VCaP (cell line): ENCODE results near the gene CCT7.
"Not testable (repeated sequence)": the region's sequence is repeated elsewhere in the genome, so short reads cannot be mapped to it uniquely, and the experiment has no call there.

Experiments
- H3K27ac ChIP-seq: fragments of 450-650 bp; 2 replicates; pipeline ENCODE4 v1.5.1; 2017
- CTCF ChIP-seq: fragments of 450-650 bp; conservative IDR thresholded peaks from 2 replicates; pipeline ENCODE4 v1.5.1; 2017; ENCODE audit warnings: mild to moderate bottlenecking, moderate library complexity

Gene CCT7

DNA sequence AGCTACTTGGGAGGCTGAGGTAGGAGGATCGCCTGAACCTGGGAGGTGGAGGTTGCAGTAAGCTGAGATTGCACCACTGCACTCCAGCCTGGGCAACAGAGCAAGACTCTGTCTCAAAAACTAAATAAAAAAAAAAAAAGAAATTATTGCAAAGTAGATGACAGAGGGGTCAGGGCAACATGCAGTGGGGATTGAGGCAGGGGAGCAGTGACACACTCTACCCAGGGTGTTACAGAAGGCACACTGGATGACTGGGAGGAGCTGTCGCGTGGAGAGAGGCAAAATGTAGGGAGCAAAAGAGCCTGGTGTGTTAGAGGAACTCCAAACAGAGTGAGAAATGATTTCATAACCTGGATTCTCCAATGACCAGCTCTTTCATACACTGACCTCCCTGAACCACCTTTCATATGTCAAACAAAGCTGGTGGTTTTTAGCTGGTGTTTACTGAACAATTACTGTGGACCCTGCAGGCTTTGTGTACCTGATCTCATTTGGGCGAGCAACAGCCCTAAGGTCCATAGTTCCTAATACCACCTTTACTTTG lies 28.1 kb downstream of the CCT7 start:
- no peak for TF ChIP-seq CTCF
- no peak overlapping the region for H3K27ac ChIP-seq

GRCh38 chr2:73262691-73263429 lies 28.8 kb downstream of the CCT7 start:
- not testable (repeated sequence) for H3K27ac ChIP-seq

- no peak for TF ChIP-seq CTCF
- no peak overlapping the region for H3K27ac ChIP-seq
These were observed 29.6 kb downstream of the CCT7 start for GRCh38 chr2:73263540-73264331.

DNA sequence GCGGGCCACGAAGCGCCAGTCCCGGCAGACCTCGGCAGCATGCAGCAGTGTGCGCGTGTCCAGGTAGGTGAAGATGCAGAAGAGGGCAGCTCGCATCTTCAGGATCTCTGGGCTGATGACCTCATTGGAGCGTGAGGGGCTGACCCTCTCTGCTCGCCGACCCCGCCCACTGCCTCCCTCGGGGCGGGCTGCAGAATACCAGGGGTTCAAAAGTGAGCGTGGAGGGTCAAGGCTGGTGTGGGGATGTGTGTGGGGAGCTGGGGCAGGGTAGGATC lies 30.2 kb downstream of the CCT7 start:
- no peak overlapping the region for H3K27ac ChIP-seq
- TF ChIP-seq CTCF: no peak

GRCh38 chr2:73264783-73265182 lies 30.7 kb downstream of the CCT7 start:
- H3K27ac ChIP-seq: no peak overlapping the region
- TF ChIP-seq CTCF: no peak

GRCh38 chr2:73265298-73266060 lies 31.4 kb downstream of the CCT7 start:
- no peak overlapping the region; the same call in 1 of the 2 replicates for H3K27ac ChIP-seq
- no peak for TF ChIP-seq CTCF

GRCh38 chr2:73266061-73266901 lies 32.2 kb downstream of the CCT7 start:
- TF ChIP-seq CTCF: no peak
- no peak overlapping the region; the same call in 1 of the 2 replicates for H3K27ac ChIP-seq
